ENCODE data around the gene PIP5K1B. TPM values are rescaled to one million over a fixed set of nuclear protein-coding genes. Genes with fewer than 3 reads are reported as not detected.
"Not testable (repeated sequence)": the region's sequence is repeated elsewhere in the genome, so short reads cannot be mapped to it uniquely, and the experiment has no call there.

PIP5K1B gene, protein sequence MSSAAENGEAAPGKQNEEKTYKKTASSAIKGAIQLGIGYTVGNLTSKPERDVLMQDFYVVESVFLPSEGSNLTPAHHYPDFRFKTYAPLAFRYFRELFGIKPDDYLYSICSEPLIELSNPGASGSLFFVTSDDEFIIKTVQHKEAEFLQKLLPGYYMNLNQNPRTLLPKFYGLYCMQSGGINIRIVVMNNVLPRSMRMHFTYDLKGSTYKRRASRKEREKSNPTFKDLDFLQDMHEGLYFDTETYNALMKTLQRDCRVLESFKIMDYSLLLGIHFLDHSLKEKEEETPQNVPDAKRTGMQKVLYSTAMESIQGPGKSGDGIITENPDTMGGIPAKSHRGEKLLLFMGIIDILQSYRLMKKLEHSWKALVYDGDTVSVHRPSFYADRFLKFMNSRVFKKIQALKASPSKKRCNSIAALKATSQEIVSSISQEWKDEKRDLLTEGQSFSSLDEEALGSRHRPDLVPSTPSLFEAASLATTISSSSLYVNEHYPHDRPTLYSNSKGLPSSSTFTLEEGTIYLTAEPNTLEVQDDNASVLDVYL
- not detected in 2 replicates for total RNA-seq (2014; rRNA removed; shearing (Covaris generic))

DNA sequence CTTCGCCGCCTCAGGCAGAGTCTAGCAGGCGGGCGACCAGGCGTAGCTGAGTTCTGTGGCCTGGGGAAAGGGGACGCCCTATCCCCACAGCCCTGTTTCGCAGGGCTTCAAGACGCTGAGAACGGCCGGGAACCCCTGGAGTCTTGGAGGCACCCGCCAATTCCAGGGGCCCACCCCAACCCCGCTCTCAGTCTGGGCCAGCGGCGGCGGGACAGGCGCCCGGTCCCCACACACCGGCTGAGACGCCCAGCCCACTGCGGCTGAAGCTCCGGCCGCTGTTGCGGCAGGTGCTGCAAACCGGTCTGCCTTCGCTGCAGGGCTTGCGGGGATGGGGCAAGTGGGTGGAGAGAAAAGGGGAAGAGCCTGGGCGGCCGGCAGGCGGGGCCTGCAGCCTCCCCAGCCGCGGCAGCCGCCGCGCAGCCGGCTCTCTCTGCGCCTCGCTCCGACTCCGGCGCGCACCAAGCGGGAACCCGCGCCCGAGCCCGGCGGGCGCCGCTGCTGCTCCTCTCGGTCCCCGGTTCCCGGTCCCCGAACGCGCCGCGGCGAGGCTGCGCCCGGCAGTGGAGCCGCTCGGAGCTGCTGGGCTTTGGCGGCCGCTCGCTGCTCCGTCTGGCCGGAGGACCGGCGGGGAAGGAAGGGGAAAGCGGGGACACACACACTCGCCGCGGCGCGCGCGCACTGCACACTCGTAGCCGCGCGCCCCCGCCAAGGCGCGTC, at the start of gene PIP5K1B:
PIP5K1B (plus strand) TSS at position 427 of the 717 bp plus-strand sequence. CDS start 117,375 bp downstream, outside the sequence.
- DNase-seq (ENCODE audit: low read depth) = peak; percentile 43

DNA sequence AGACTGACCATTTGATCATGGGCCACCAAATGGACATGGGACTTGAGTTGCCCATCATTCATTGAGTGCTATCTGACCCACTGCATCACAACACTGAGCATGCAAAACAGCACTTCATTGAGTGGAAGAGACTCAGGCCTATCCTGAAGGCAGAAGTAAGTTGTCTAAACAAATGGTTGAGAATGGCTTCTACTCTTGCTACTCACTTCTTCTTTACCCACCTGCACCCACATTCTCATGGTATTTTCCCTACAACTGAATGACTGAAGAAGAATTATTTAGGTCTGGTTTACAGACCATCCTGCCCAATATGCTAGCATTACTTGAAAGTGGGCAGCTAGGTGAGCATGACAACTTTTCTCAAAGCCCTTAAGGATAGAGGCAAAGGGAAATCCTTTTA, 41.0 kb upstream of the PIP5K1B start:
- no peak for DNase-seq (ENCODE audit: low read depth)

DNA sequence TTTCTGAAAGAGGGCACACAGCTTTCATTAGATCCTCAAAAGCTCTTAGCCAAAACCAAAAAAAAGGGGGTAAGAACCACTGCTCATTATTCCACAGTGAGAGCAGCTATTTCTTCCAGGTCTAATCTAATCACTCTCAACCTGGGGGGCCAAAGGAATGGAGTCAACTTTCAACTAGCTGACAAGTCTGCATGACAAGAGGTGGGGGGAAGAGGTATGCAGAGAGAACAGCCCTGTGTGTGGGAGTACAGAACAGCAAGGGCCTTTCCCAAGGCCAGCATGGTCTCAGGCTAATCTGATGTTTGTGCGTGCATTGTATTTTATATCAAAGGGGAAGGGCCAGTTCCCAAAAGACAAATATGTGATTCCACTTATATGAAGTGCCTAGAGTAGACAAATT, 36.9 kb upstream of the PIP5K1B start:
- DNase-seq (ENCODE audit: low read depth) = no peak

DNA sequence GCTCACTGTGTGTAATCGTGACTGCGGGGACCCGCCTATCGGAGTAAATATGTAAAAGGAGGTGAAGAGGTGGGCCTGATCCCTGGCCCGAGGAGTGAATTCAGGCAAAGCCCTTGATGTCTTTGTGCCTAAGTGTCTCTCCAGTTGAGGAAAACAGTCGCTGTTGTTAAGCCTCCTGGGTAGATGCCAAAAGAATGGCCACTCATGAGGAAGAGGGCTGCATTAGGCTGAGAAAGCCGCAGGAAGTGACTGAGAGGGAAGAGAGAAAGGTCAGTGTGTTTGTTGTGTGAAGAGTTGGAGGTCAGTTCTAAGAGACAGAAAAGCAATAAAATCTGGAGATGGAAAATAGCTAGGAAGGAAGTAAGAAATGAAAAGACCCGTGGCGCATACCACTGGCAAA, 35.8 kb upstream of the PIP5K1B start:
- DNase-seq (ENCODE audit: low read depth) = no peak

DNA sequence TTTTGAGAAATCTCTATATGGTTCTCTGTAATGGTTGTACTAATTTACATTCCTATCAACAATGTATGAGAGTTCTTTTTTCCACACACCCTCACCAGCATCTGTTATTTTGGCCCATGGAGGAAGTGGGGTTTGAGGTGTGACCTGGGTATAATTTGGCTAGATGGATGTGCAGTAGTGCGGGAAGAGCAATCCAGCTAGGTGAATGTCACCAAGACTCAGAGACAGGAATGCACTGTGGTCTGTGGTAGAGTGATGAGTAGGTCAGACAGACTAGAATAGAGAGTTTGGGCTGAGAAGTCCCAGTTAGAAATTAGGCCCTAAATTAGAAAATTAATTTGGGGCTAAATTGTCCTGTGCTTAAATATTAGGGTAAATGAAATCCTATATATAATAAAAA, 32.8 kb upstream of the PIP5K1B start:
- no peak for DNase-seq (ENCODE audit: low read depth)

DNA sequence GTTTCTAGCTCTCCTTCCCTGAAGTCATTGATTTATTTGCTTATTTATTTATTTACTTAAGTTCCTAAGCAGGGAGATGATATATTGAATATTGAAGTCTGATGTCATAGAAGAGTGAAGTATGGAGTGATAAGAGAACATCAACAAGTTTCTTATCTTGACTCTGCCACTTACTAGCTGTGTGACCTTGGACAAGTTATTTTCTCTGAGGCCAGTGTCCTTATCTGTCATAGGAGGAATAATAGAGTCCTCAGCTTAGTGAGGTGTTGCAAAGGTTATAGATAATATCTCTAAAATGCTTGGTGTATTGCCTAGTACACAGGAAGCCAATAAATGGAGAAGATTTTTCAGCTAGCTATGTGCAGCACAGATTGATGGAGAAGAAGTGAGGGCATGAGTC, 32.4 kb upstream of the PIP5K1B start:
- no peak for DNase-seq (ENCODE audit: low read depth)

DNA sequence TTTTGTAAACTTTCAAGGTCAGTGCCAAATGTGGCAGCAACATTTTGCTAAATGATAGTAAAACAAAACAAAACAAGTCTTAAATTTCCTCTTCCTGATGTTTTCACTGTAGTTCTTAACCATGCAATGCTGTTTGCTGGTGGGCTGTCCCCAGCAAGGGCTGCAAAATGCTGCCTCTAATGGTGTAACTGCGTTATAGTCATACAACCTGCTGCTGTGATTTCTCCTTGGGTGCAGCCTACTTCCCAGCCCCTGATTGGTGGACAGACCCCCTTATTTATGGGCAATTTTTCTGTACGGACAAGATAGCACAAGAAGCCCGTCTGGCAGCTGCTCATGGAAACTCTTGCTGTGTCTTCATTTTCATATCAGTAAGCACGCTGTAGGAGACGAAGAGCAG, 26.6 kb upstream of the PIP5K1B start:
- no peak for DNase-seq (ENCODE audit: low read depth)

DNA sequence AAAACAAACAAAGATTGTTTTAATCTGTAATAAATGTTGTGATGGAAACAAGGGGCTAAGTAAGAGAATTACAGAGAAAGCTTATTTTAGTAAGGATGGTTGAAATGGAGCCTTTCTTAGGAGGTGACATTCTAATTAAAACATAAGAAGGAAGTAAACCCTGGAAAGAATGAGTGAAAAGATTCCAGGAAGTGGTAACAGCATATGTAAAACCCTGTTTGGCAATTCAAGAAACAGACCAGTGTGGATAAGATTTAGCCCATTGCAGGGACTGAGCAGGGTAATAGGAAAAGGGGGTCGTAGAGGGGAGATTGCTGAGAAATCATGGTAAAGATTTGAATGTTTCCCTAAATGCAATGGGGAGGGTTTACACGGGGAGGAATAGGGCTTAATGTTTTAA, 21.6 kb upstream of the PIP5K1B start:
- DNase-seq (ENCODE audit: low read depth) = no peak

DNA sequence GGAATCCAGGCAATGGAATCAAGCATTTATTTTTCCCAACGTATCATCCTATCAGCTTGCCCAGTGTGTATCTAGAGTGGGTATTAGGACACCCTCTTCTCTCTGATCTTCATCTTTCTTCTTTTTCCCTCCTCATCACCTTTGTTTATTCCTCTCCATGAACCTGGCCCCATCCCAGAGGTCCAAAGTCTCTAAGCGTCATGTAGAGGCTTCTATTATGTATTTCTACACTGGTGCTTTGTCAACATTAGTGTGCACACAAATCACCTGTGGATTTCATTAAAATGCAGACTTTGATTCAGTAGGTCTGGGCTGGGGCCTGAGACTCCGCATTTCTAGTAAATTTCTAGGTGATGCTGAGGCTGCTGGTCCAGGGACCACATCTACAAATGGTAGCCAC, 19.8 kb upstream of the PIP5K1B start:
- no peak for DNase-seq (ENCODE audit: low read depth)

DNA sequence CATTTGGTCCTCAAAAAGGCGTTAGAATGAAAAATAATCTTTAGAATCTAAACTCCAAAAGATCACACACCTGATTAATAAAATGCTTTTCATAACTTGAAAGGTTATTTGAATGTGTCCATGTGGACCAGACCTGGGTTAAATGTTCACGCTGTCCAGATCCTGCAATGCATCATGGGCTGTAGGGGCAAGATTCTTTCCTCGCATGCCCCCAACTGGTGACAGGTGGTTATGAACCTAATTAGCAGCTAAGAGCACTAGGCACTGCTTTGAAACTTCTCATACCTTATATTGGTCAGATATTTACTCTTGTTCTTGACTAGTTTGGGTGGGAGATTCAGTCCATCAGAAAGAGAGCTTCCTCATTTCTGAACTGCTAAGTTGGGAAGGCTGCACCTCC, 19.3 kb upstream of the PIP5K1B start:
- DNase-seq (ENCODE audit: low read depth) = peak; percentile 15

DNA sequence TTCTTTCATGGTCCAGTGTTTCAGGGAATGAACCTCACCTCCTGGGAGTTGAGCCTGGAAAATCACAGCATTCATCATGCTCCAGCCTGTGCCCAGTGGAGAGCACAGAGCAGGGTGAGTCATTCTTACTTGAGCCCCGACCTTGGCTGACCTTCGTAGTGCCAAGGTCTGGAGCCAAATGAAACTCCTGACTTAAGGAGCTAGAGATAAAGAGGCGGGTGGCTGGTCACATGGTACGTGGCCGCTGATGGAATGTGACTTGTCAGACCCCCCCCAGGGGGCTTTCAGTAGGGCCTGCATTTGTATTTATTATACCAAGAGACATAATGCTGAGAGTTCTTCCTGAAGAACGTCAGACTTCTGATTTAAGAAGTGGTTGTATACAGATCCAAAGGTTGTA, 15.0 kb upstream of the PIP5K1B start:
- peak; percentile 52 for DNase-seq (ENCODE audit: low read depth)

DNA sequence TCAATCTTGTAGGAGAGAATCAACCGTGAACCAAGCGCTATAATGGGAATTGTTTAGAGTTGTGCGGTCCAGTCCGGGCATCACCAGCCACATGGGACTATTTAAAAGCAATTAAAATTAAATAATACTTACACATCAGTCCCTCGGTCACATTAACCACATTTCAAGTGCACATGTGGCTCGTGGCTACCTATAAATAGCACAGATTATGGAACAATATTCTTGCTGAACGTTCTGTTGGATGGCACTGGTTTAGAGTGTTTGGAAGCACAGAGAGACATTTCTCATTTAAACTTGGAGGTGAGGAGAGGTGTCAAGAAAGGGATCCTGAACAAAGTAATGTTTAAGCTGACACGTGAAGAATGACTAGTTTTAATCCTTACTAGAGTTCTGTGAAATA, 12.5 kb upstream of the PIP5K1B start:
- DNase-seq (ENCODE audit: low read depth) = no peak

DNA sequence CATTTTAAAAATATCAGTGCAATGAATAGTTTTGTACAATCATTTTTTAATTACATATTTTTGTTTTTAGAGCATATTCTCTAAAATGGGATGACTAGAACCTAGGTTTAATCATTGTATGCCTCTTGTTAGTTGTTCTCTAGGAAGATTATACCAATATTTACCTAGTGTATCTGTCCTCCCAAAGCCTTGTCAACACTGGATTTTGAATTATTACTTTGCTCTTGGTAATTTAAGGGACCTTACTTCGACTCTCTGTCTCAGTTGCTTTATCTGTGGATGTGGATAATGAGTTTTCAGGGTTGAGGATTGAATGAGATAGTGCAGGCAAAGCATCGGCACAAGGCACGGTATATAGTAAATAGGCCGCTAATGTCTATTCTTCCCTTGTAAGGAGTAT, 10.9 kb upstream of the PIP5K1B start:
- DNase-seq (ENCODE audit: low read depth) = no peak

DNA sequence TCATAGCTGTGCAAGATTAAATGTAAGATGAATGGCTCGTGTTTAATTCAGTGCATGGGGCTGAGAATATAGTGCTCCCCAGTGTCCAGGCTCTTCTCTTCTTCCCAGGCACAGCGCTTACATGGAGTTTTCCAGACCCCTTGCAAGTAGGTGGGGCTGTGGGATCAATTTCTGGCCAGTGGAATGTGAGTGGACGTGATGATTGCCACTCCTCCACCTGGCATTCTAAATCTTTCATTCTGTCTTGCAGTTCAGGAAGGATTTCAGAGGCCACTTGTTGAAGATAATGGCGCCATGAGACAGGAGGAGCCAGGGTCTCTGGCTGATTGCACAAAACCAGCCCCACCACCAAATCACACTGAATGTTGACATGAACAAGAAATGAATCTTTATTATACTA, 7.2 kb upstream of the PIP5K1B start:
- DNase-seq (ENCODE audit: low read depth) = no peak

DNA sequence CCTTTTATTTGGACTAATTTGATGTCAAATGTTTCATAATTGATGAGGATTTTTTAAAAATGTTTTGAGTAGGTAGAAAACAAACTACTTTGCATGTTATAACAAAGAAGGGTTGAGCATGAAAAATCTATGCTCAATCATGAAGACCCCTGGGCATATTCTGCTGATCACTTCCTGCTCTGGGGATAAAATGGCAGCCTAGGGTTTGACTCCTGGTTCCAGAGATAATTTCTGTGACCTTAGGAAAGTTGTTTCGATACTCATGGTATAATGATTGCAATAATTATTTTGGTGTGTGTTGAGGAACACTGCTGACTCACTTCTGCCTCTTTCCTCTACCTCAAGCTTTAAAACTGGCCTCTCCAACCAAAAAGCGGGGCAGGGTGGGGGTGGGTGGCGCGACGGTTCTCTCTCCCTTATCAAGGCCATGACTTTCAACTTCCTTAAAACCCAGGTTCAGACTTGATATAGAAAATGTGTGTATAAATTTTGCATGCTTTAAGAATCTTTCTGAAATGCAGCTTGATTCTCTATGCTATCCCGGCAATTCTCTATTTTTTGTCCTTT, 6.0 kb upstream of the PIP5K1B start:
- no peak for DNase-seq (ENCODE audit: low read depth)

DNA sequence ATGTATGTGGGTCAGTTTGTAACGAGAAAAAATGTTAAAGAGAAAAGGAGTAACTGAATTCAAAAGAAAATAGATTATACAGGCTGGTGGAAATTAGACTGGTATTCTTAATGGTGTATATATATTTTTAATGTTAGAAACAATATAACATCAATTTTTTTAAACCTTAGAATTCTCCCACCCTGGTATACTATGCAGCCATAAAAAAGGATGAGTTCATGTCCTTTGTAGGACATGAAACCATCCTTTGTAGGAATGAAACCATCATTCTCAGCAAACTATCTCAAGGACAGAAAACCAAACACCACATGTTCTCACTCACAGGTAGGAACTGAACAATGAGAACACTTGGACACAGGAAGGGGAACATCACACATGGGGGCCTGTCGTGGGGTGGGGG, 5.4 kb upstream of the PIP5K1B start:
- DNase-seq (ENCODE audit: low read depth) = not testable (repeated sequence)

DNA sequence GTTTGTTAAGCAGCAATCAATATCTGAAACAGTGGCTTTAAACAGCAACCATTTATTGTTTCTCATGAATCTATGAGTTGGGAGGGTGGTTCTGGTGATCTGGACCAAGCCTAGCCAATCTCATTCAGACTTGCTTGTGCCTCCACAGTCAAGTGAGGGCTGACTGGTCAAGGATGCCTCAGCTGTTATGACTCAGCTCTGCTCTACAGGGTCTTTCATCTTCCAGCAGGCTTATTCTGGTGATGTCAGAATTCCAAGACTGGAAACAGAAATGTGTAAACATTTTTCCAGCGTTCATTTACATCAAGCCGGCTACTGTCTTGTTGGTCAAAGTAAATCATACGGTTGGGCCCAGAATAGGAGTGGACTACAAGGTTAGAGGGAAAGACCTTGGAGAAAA, 2.5 kb upstream of the PIP5K1B start:
- no peak for DNase-seq (ENCODE audit: low read depth)

DNA sequence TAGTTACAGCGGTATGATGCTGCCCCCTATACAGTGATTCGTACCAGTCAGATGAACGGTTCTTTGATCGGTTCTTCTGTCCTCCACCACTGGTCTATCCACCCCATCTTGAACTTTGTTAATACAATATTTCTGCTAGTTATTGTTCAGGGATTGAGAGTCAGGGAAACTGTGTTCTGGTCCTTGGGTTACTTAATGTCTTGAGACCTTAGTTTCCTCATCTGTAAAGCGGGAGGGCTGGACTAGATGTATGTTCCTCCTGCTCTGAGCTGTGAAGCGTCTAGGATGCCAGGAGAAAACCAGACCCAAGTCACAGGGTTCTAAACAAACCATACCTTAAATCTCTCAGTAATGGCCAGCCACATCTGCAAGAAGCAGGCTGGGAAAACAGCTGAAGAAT, 1.4 kb upstream of the PIP5K1B start:
- no peak for DNase-seq (ENCODE audit: low read depth)

DNA sequence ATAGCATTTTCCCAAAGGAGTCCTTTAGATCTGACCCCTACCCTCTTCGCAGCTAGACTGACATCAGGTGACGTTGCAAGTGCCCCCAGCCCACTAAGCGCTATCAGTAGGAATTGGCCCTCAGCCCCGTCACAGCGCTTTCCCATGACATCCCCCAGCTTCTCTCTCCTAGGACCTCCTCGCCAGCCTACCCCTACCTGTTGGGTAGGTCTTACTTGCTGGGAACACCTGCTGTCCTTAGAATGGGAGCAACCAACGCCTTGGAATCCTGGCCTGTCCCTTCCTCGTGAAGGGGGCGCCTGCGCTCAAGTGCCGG, 584 bp upstream of the PIP5K1B start:
- DNase-seq (ENCODE audit: low read depth) = no peak

DNA sequence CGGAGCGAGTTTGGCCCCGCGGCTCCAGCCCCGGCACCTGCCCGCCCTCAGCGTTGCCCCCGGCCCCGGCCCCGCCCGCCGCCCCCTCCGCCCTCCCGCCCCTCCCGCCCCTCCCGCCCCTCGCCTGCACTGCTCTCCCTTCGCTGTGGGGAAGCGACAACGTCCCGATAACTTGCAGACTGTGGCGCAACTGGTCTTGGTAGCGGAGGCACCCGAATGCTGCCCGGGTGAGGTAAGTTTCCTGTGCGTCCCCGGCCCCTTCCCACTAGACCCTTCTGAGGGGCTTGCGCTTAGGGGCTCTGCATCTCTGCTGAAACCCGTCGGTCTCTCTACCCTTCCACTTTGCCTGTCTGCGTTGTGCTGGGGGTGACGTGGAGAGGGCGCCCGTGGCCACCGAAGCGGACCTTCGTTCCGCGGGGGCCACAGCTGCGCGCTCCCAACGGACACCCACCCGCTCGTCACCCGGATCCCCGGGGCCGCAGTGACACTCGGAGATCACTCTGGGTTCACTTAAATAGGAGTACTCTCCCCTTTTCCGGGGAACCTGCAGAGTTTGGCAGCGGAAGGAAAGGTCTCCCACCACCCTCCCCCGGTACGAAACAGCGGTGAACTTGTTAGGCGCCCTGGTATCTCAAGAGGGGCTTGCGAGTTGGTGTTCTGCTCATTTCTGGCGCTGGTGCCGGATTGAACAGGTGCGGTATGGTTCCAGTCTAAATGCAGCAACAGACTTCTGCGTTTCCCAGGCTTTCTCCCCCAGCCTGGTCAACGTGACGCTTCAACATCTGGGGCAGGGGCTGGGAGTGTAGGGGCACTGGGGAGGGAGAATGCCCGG, 707 bp downstream of the PIP5K1B start:
- peak; percentile 5 for DNase-seq (ENCODE audit: low read depth)

DNA sequence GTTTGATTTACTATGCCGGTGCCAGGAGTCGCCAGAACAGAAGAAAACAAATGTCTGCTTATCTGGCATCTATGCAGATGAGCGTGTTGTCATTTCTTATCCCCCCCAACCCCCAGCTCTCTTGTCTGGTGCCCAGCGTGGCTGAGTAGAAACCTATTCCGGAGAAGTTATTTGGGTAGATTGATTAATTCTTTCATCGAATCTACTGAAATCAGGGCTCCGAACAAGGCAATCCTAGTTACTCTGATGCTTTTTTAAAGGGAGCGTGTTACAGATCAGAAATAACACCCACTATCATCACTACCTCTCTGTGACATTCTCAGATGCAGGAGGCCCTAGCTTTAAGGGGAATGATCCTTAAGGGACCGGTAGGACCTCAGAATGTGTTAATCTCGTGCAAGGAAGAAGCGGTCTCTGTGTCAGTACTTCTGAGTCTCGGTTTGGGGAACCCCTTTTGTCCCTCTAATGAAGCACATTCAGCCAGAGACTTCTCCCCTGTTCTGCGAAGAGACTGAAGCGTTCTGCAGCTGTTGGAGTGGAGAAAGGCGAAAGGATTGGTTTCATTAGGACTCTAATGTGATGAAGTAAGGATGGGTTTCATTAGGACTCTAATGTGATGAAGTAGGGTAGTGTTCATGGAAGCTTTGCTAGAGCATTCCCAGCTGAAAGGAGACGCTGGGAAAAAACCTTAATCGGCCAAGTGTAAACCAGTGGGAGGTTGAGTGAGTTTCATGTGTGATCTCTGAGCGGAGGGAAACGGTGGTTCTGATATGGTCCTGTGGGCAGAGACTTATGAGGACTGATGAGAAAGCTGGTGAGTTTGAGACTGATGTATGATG, 1.5 kb downstream of the PIP5K1B start:
- DNase-seq (ENCODE audit: low read depth) = no peak

Data from M059J (cell line).